Measurements from ENCODE around the gene MSH6. TPM values are rescaled to one million over a fixed set of nuclear protein-coding genes. Genes with fewer than 3 reads are reported as not detected.

MSH6 gene
- total RNA-seq, 6 experiments from 2014 or later: 47.6 to 62.1 (median 57.3) TPM

Other genes starting within 250 kb of the MSH6 start
- under 1 TPM in 1 of 6 experiments, not detected in 5; 0.02 TPM for gene KCNK12, start 212.2 kb upstream of the MSH6 start, total RNA-seq (2021; fragmentation: NEBNext Ultra II Directional; extraction: Animal tissue kit (Norgen Biotek cat#: 25700))
- gene FBXO11, start 123.4 kb downstream of the MSH6 start, total RNA-seq (2021; fragmentation: NEBNext Ultra II Directional; extraction: Animal tissue kit (Norgen Biotek cat#: 25700)): 10 to 100 TPM; 42.3 to 51.5 (median 47.3) TPM